ENCODE data around the gene TENM3. TPM values are rescaled to one million over a fixed set of nuclear protein-coding genes. Genes with fewer than 3 reads are reported as not detected.

TENM3 gene
- total and polyA plus RNA-seq, 2 of the 8 experiments (the other 6 are each of a cell fraction or from before 2014, with no cell fraction given) = 36.9 to 69.3 TPM

- no peak for TF ChIP-seq CHD7 (IDR thresholded peaks at IDR 0.05; ENCODE audit: insufficient replicate concordance, low read length)
- no peak for TF ChIP-seq EP300 (IDR thresholded peaks at IDR 0.05; ENCODE audit: borderline replicate concordance in 1 of 2, low read depth in 2 of 2, low read length in 2 of 2)
These were observed 267.6 kb downstream of the TENM3 start (continued) for GRCh38 chr4:182510836-182511235.
